Left lung (tissue), 10 donors: ENCODE measurements around the gene NPHP4. TPM values are rescaled to one million over a fixed set of nuclear protein-coding genes. Genes with fewer than 3 reads are reported as not detected.

Source experiments
- ATAC-seq: fragments of 200-7000 bp; cut with Tn5 transposase; one replicate; pipeline ENCODE4 v1.9.1; 2020; ENCODE audit warnings: moderate library complexity
- DNase-seq, 4 donors: peaks; one replicate each; pipeline ENCODE4 v3.0.0-alpha.2; 2013 to 2020
- H3K27ac ChIP-seq, 2 donors: fragments of 200-600 bp; sonication (generic) in 1 of 2; one replicate each; pipeline versions ENCODE4 v1.5.0 to v1.8.0; 2020 to 2021
- H3K27me3 ChIP-seq, 2 donors: fragments of 200-600 bp; sonication (generic) in 1 of 2; one replicate each; pipeline versions ENCODE4 v1.5.0 to v1.8.0; 2020 to 2021
- H3K36me3 ChIP-seq, 2 donors: fragments of 200-600 bp; sonication (generic) in 1 of 2; one replicate each; pipeline versions ENCODE4 v1.5.0 to v1.8.0; 2020 to 2021
- H3K4me1 ChIP-seq, 2 donors: fragments of 200-600 bp; one replicate each; pipeline ENCODE4 v1.8.0; 2021
- H3K4me3 ChIP-seq, 2 donors: fragments of 200-600 bp; sonication (generic) in 1 of 2; one replicate each; pipeline versions ENCODE4 v1.5.0 to v1.8.0; 2020 to 2021; ENCODE audit warnings: mild to moderate bottlenecking in 1 of 2
- H3K9me3 ChIP-seq, 2 donors: fragments of 200-600 bp; sonication (generic) in 1 of 2; one replicate each; pipeline versions ENCODE4 v1.5.0 to v1.8.0; 2020 to 2021
- CTCF ChIP-seq, 2 donors: fragments of 200-600 bp; sonication (generic) in 1 of 2; IDR thresholded peaks; one replicate each; pipeline versions ENCODE4 v1.5.0 to v1.8.0; 2021; ENCODE audit warnings: antibody characterized with exemption in 2 of 2
- intact Hi-C, 2 donors: fragments of 100-400 bp; cut with DNase I; formaldehyde crosslinking; loops; one replicate each; pipeline versions ENCODE4 v1.11.2 to v1.14.2; 2022
- polyA plus RNA-seq, 6 donors: library from polyadenylated mRNA; unstranded; fragments of 120-200 nt; gene quantifications; one replicate each; pipeline ENCODE4 v1.2.1, GENCODE V29; 2013; ENCODE audit not compliant: insufficient read length in 6 of 6
- total RNA-seq, 2 donors: library from RNA; stranded (reverse); fragmentation: NEBNext Ultra II Directional; extraction: Animal tissue kit (Norgen Biotek cat#: 25700); gene quantifications; one replicate each; pipeline ENCODE4 v1.2.1, GENCODE V29; 2021
- donor health status: DM: no; HTN: yes; CAD: no.
- donor health status: DM: no; HTN: no; CAD: no.

NPHP4 gene
- total and polyA plus RNA-seq, 8 donors = 9.4 to 16.4 (median 10.2) TPM

DNA sequence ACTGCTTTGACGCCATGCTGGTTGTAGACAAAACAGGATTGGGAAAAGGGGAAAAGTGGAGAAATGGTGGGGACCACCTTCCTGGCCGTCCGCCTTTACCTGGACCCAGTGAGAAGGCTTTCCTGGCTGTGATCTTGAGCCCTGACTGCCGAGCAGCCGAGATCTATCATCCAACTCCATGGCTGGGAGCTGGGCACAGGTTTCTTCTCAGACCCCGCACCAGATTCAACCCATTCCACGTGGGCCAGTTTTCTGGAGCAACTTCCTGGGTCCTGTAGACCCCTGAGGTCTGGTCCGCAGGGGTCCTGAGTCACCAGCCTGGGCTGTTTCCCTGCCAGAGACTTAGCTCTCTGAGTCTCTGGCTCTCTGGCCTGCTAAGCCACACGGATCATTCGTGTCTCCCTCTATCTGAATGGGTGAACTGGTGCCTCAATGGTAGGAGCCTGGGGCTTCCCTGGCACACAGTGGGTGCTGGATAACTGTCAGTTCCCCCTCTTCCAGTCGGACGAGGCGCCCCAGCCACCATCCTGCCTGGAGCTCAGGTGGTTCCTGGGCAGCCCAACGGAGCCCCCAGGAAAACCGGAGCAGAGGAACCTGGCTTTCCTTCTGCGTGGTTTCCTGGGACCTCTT lies 4.5 kb upstream of the NPHP4 start:
- ATAC-seq = no peak
- DNase-seq = peak in 1 of 4 donors; percentile 34
- no peak for TF ChIP-seq CTCF (IDR thresholded peaks at IDR 0.05)
- peaks cover 5 to 25% of the 10 kb centered on the region in 2 donors for H3K4me1 ChIP-seq
- H3K27ac ChIP-seq = no peak overlapping the region
- intact Hi-C loops = no loop called here
- peaks cover 0 to 13% of the 10 kb centered on the region in 2 donors for H3K36me3 ChIP-seq
- peaks cover 0 to 9% of the 10 kb centered on the region in 2 donors for H3K27me3 ChIP-seq
- no peak overlapping the region for H3K4me3 ChIP-seq
- no peaks in the 10 kb centered on the region for H3K9me3 ChIP-seq

- Histone ChIP-seq H3K27ac (no peak overlapping the region), H3K36me3 (peaks cover 0 to 13% of the 10 kb centered on the region in 2 donors), H3K4me3 (no peak overlapping the region), H3K4me1 (peaks cover 5 to 30% of the 10 kb centered on the region in 2 donors), H3K27me3 (peaks cover 0 to 9% of the 10 kb centered on the region in 2 donors), H3K9me3 (no peaks in the 10 kb centered on the region)
- intact Hi-C loops = no loop called here
- peak in 1 of 4 donors; percentile 48 for DNase-seq
- TF ChIP-seq CTCF (IDR thresholded peaks at IDR 0.05) = no peak
- ATAC-seq = no peak
These were observed 3.8 kb upstream of the NPHP4 start for GRCh38 chr1:5995871-5996630.

DNA sequence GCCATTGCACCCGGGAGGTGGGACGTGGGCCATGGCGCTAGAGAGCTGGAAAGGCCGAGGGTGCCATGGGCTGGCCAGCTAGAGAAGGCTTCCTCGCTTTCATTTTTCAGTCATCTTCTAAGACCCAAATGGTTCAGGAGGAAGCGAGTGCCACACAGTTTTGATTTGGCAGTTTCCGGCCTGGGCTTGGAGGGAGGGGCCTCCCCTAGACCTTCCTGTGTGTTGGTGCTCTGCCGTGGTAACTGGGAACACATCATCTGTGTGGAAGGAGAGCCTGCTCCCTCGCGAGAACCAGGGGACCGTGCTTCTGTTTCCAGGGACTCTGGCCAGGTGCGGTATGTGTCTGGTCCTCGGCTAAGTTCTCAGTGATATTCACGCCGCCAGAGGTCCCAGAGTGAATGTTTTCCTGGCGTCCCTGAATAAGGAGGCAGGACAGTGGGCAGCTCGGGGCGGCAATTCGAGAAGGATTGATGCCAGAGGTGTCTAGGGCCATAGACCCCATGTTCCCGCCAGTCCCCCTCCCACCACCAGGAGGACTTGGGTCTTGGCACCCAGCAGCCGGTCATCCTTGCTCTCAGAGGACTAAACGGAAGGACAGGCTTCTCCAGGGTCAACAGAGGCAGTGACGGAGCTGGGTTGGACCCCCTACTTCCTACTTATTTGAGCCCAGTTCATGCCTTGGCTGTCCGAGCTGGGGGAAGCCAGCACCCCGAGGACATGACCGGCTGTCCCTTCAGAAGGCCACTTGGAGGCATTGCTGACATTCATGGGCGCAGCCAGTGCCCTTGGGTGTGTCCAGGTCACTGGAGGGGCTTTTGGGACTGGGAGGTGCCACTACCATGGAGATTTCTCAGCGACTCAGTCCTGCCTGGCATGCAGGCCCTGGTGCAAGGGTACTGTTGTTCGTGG lies 2.7 kb upstream of the NPHP4 start:
- intact Hi-C loops = no loop called here
- peaks cover 5 to 37% of the 10 kb centered on the region in 2 donors for H3K4me1 ChIP-seq
- H3K36me3 ChIP-seq = peaks cover 0 to 13% of the 10 kb centered on the region in 2 donors
- ATAC-seq = no peak
- peaks cover 0 to 9% of the 10 kb centered on the region in 2 donors for H3K27me3 ChIP-seq
- DNase-seq = peak in 1 of 4 donors; percentile 68
- H3K27ac ChIP-seq = peak overlapping the region in 1 of 2 donors; percentile 96
- H3K4me3 ChIP-seq = peak overlapping the region in 1 of 2 donors; percentile 74
- no peaks in the 10 kb centered on the region for H3K9me3 ChIP-seq
- TF ChIP-seq CTCF (IDR thresholded peaks at IDR 0.05) = no peak

DNA sequence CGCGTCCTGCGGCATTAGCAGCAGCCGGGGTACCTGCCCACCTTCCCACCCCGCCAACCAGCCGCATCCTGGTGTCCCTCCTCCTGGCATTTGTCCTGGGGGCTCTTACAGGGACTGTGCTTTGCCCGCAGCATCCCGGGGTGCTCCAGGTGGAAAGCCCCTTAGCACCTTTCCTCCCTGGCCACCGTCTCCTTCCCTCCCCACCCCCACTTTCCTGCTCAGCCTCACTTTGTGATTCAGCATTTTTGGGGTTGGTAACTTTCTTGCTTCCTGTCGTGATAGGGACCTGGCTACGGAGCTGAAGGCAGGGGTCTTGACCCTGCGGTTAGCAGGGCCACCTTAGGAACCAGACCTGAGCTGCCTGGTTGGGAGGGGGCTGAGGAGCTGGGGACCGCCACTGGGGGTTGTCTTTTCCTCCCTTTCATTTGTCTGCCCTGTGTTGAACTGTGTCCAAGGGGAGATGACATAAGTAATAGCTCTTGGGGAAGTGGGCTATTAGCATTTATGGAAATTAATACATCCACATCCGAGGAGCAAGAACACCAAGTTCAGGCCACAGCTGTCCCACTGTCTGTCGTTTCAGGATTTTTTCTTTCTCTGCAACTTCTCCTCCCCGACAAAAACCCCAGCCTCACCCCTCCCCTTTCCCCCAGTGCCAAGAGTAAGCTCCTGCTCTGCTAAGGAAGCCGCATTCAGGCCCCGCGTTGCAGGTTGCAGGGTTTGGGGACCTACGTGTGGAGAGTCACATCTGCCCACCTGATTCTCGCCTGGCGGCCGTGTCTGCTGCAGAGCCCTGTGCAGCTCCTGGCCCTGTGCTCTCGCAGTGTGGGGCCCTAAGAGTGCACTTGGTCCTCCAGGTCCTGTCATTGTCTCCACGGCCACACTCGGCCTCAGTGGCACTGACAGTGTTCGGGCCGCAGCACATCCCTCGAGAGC lies 1.6 kb upstream of the NPHP4 start:
- Histone ChIP-seq H3K27me3 (peaks cover 0 to 9% of the 10 kb centered on the region in 2 donors), H3K9me3 (no peaks in the 10 kb centered on the region), H3K27ac (peak overlapping the region in 1 of 2 donors; percentile 96), H3K4me3 (peak overlapping the region in 1 of 2 donors; percentile 74), H3K4me1 (peaks cover 5 to 37% of the 10 kb centered on the region in 2 donors), H3K36me3 (peaks cover 0 to 13% of the 10 kb centered on the region in 2 donors)
- TF ChIP-seq CTCF (IDR thresholded peaks at IDR 0.05) = no peak
- intact Hi-C loops = no loop called here
- ATAC-seq = no peak
- peak in 1 of 4 donors; percentile 81 for DNase-seq
